ENCODE data around the gene SPTBN1.

DNA sequence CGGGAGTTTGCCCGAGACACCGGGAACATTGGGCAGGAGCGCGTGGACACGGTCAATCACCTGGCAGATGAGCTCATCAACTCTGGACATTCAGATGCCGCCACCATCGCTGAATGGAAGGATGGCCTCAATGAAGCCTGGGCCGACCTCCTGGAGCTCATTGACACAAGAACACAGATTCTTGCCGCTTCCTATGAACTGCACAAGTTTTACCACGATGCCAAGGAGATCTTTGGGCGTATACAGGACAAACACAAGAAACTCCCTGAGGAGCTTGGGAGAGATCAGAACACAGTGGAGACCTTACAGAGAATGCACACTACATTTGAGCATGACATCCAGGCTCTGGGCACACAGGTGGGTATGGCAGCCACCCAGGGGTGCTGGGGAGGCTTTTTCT, 193.5 kb downstream of the SPTBN1 start:
- TF ChIP-seq, protein P1, sequence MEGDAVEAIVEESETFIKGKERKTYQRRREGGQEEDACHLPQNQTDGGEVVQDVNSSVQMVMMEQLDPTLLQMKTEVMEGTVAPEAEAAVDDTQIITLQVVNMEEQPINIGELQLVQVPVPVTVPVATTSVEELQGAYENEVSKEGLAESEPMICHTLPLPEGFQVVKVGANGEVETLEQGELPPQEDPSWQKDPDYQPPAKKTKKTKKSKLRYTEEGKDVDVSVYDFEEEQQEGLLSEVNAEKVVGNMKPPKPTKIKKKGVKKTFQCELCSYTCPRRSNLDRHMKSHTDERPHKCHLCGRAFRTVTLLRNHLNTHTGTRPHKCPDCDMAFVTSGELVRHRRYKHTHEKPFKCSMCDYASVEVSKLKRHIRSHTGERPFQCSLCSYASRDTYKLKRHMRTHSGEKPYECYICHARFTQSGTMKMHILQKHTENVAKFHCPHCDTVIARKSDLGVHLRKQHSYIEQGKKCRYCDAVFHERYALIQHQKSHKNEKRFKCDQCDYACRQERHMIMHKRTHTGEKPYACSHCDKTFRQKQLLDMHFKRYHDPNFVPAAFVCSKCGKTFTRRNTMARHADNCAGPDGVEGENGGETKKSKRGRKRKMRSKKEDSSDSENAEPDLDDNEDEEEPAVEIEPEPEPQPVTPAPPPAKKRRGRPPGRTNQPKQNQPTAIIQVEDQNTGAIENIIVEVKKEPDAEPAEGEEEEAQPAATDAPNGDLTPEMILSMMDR (conservative IDR thresholded peaks at IDR 0.05; ENCODE audit: low read length): no peak
- no peak for TF ChIP-seq EZH2phosphoT487 (IDR thresholded peaks at IDR 0.05; ENCODE audit: borderline replicate concordance)
